HUES64 (cell line): ENCODE data around the gene TMEM258.

Experiments
- H3K27ac ChIP-seq: 2 replicates; pipeline ENCODE4 v1.7.0; 2013; ENCODE audit warnings: low read depth, low read length, inconsistent platforms
- H3K27me3 ChIP-seq: 2 replicates; pipeline ENCODE4 v1.6.1; 2013; ENCODE audit warnings: mild to moderate bottlenecking, low read length; ENCODE audit not compliant: insufficient read depth
- H3K36me3 ChIP-seq: 2 replicates; pipeline ENCODE4 v1.6.1; 2013; ENCODE audit warnings: mild to moderate bottlenecking, low read length; ENCODE audit not compliant: insufficient read depth
- H3K4me1 ChIP-seq: 2 replicates; pipeline ENCODE4 v1.6.1; 2013; ENCODE audit warnings: mild to moderate bottlenecking, low read length, moderate library complexity; ENCODE audit not compliant: insufficient read depth
- H3K4me3 ChIP-seq: 2 replicates; pipeline ENCODE4 v1.5.1; 2013; ENCODE audit warnings: mild to moderate bottlenecking, low read length, moderate library complexity
- H3K9ac ChIP-seq: 2 replicates; pipeline ENCODE4 v1.6.1; 2013; ENCODE audit warnings: mild to moderate bottlenecking, low read depth, low read length
- H3K9me3 ChIP-seq: 2 replicates; pipeline ENCODE4 v1.6.1; 2013; ENCODE audit warnings: low read depth, low read length; ENCODE audit not compliant: insufficient read depth
- WGBS: fragments of 150-250, 120-280 bp; methylation state at CpG from one replicate; pipeline ENCODE4 v1.1.7; 2013; ENCODE audit warnings: missing lambda C conversion rate; 5-methylcytosine and 5-hydroxymethylcytosine counted together

TMEM258 gene

GRCh38 chr11:61793083-61793828 is 857 bp upstream of the TMEM258 start:
- 7% methylated on average over 28 of the region's 29 CpGs for WGBS
- peak overlapping the region; percentile 93 for H3K4me3 ChIP-seq
- H3K36me3 ChIP-seq, result peaks cover 56% of the 10 kb centered on the region
- peak overlapping the region; percentile 99 for H3K9ac ChIP-seq
- H3K9me3 ChIP-seq, result no peaks in the 10 kb centered on the region
- peak overlapping the region; percentile 93 for H3K27ac ChIP-seq
- peaks cover 7% of the 10 kb centered on the region; the same call in 1 of the 2 replicates for H3K4me1 ChIP-seq
- no peaks in the 10 kb centered on the region for H3K27me3 ChIP-seq

- Histone ChIP-seq H3K4me1 (peaks cover 7% of the 10 kb centered on the region; the same call in 1 of the 2 replicates), H3K9me3 (no peaks in the 10 kb centered on the region), H3K36me3 (peaks cover 62% of the 10 kb centered on the region), H3K9ac (peak overlapping the region; percentile 99), H3K27me3 (no peaks in the 10 kb centered on the region), H3K27ac (peak overlapping the region; percentile 93), H3K4me3 (peak overlapping the region; percentile 93)
- WGBS, result 10% methylated on average over 14 of the region's 14 CpGs
These were observed 576 bp downstream of the TMEM258 start for GRCh38 chr11:61791737-61792309.

GRCh38 chr11:61787928-61788491 is 4.4 kb downstream of the TMEM258 start:
- 70% methylated on average over 6 of the region's 9 CpGs for WGBS
- Histone ChIP-seq H3K9ac (no peak overlapping the region), H3K9me3 (no peaks in the 10 kb centered on the region), H3K4me3 (no peak overlapping the region), H3K27me3 (no peaks in the 10 kb centered on the region), H3K36me3 (peaks cover 62% of the 10 kb centered on the region), H3K4me1 (peaks cover 4% of the 10 kb centered on the region; the same call in 1 of the 2 replicates), H3K27ac (no peak overlapping the region)

GRCh38 chr11:61785837-61786402 is 6.5 kb downstream of the TMEM258 start:
- Histone ChIP-seq H3K9ac (no peak overlapping the region), H3K27me3 (no peaks in the 10 kb centered on the region), H3K4me1 (no peaks in the 10 kb centered on the region), H3K4me3 (no peak overlapping the region), H3K27ac (no peak overlapping the region), H3K9me3 (no peaks in the 10 kb centered on the region), H3K36me3 (peaks cover 62% of the 10 kb centered on the region)
- WGBS, result 95% methylated on average over 9 of the region's 11 CpGs

- no peak overlapping the region for H3K27ac ChIP-seq
- H3K36me3 ChIP-seq, result peaks cover 49% of the 10 kb centered on the region
- no peaks in the 10 kb centered on the region for H3K4me1 ChIP-seq
- H3K9ac ChIP-seq, result no peak overlapping the region
- 89% methylated on average over 7 of the region's 7 CpGs for WGBS
- no peaks in the 10 kb centered on the region for H3K9me3 ChIP-seq
- no peak overlapping the region for H3K4me3 ChIP-seq
- H3K27me3 ChIP-seq, result no peaks in the 10 kb centered on the region
These were observed 7.9 kb downstream of the TMEM258 start for GRCh38 chr11:61784506-61784805.

GRCh38 chr11:61783717-61784505 is 8.5 kb downstream of the TMEM258 start:
- H3K36me3 ChIP-seq, result peaks cover 44% of the 10 kb centered on the region
- WGBS, result 75% methylated on average over 12 of the region's 13 CpGs

GRCh38 chr11:61782841-61783240 is 9.6 kb downstream of the TMEM258 start:
- Histone ChIP-seq H3K9ac (no peak overlapping the region), H3K9me3 (no peaks in the 10 kb centered on the region), H3K4me1 (no peaks in the 10 kb centered on the region), H3K36me3 (peaks cover 36% of the 10 kb centered on the region), H3K27me3 (no peaks in the 10 kb centered on the region), H3K4me3 (no peak overlapping the region), H3K27ac (no peak overlapping the region)
- 92% methylated on average over 11 of the region's 11 CpGs for WGBS

More at GRCh38 chr11:61783717-61784505, 8.5 kb downstream of the TMEM258 start:
- Histone ChIP-seq H3K27ac (no peak overlapping the region), H3K4me1 (no peaks in the 10 kb centered on the region), H3K9me3 (no peaks in the 10 kb centered on the region), H3K27me3 (no peaks in the 10 kb centered on the region), H3K4me3 (no peak overlapping the region), H3K9ac (no peak overlapping the region)

GRCh38 chr11:61782299-61782698 is 10.1 kb downstream of the TMEM258 start:
- WGBS, result 92% methylated on average over 3 of the region's 3 CpGs
- H3K36me3 ChIP-seq, result peaks cover 30% of the 10 kb centered on the region
- H3K9me3 ChIP-seq, result no peaks in the 10 kb centered on the region
- H3K27ac ChIP-seq, result no peak overlapping the region
- no peaks in the 10 kb centered on the region for H3K27me3 ChIP-seq
- H3K4me1 ChIP-seq, result no peaks in the 10 kb centered on the region
- no peak overlapping the region for H3K9ac ChIP-seq
- H3K4me3 ChIP-seq, result no peak overlapping the region

- Histone ChIP-seq H3K4me3 (no peak overlapping the region), H3K36me3 (peaks cover 23% of the 10 kb centered on the region), H3K9me3 (no peaks in the 10 kb centered on the region), H3K27me3 (no peaks in the 10 kb centered on the region), H3K27ac (no peak overlapping the region), H3K4me1 (no peaks in the 10 kb centered on the region), H3K9ac (no peak overlapping the region)
- WGBS, result 93% methylated on average over 5 of the region's 5 CpGs
These were observed 10.8 kb downstream of the TMEM258 start for GRCh38 chr11:61781585-61781984.

GRCh38 chr11:61780581-61781162 is 11.7 kb downstream of the TMEM258 start:
- Histone ChIP-seq H3K4me1 (no peaks in the 10 kb centered on the region), H3K9ac (no peak overlapping the region; the same call in 1 of the 2 replicates), H3K9me3 (no peaks in the 10 kb centered on the region), H3K27ac (no peak overlapping the region), H3K36me3 (peaks cover 14% of the 10 kb centered on the region; the same call in 1 of the 2 replicates), H3K4me3 (no peak overlapping the region), H3K27me3 (no peaks in the 10 kb centered on the region)
- 90% methylated on average over 9 of the region's 9 CpGs for WGBS
